ENCODE results near the gene YRDC.
A peak's percentile ranks its signal among the peaks of the same experiment; 100 is the strongest.
"Not testable (repeated sequence)": the region's sequence is repeated elsewhere in the genome, so short reads cannot be mapped to it uniquely, and the experiment has no call there.

The YRDC gene

DNA sequence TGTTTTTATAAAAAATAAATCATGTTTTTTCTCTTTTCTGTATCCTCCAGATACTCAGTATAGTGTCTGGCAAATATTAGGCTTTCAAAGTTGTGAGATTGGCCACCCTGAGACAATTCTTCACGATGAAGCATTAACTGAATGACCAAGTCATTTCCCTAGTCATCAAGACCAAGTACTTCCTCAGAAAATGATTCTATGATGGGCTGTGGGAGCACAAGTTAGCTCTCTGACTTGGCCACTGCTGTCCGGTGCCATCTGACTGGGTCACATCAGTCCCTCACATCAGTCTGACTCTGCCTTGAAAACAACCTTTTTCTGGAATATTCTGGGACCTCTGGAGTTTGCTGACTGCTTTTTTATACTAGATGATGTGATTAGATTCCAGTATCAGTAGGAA is 13.5 kb upstream of the YRDC start:
- no peak for DNase-seq

DNA sequence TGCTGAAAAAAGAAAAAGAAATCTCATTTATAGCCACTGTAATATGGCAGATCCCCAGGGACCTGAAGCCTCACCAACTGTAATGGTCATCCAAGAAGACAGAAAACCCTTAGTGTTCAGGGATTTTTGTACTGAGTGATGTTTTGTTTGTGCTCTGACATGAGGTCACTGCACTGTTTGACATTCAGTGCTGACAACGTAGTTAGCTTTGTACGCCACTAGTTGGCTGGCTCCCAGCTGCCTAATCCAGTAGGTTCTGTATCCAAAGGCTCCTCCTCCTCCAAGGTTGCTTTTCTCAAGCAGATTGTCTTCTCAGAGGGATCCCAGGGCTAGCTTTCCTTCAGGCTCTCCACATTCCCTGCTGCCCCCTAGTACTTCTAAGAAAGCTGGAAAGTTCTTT is 9.5 kb upstream of the YRDC start:
- no peak for DNase-seq

DNA sequence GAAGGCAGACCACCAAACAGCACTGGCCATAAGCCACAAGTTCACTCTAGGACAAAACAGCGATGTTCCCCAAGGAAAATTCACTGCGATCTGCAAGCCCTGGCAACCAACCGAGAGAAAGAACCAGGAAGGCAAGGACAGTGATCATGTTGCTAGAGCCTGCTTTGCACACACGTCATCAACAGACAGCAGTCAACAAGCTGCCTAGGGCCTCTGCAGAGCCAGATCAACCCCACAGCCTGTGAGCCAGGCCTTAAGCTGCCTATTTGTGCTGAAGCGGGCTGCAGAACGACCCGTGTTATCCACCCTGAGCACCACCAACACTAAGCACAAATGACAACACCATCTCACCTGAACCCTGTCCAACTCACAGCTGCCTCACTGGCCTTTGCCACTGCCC is 6.2 kb upstream of the YRDC start:
- DNase-seq: no peak

DNA sequence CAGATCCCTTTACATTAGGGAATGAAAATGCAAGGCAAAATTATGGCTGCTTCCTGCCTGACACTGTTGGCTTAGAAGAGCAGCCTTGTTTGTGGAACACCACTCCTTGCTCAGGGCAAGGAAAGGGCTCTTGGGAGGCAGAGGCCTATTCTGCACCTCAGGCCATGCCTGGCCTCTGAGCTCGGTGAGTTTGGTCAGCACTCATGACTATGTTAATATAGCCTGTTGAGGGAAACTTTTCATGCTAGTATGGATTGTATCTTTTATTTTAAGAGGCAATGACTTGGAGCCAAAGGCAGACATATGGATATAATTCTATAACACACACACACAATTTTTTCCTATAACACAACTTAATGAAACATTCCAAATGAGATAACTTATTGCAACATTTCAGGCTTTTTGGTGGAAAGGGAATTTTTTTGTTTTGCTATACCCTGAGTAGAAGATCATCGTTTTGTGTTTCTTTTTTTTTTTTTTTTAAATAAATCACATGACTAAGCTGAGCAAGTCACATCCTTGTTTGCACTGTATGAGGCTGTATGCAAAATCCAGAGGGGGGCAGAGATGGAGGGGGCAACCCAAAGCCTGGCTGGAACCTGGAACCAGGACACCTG is 5.6 kb upstream of the YRDC start:
- peak; percentile 44 to 64 for DNase-seq

DNA sequence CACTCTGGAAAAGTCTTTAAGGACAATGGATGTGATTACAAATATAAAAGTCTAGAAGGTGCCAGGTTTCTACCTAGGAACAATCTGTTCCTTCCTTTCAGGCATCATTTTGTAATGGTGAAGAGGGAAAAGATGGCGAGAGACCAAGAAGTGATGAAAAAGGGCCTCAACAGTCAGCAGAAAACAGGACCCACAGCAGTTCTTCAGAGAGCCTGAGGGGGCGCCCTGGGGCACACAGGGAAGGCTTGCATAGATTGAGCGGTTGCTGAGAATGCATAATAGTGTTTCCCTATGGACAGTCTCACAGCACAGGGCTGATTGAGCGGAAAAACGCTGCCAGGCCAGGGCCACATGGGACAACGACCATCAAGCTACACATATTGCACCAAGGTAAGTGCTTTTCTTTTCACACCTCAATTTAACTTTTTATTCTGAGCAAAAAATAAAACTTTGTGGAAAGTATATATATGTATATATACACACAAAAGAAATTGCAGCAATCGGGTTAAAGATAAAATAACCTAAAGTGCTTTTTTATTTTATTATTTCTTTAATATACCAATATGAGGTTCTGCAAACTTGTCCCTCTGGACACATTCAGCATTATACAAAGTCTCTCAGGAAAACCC is 3.1 kb upstream of the YRDC start:
- peak; percentile 80 to 93 for DNase-seq

DNA sequence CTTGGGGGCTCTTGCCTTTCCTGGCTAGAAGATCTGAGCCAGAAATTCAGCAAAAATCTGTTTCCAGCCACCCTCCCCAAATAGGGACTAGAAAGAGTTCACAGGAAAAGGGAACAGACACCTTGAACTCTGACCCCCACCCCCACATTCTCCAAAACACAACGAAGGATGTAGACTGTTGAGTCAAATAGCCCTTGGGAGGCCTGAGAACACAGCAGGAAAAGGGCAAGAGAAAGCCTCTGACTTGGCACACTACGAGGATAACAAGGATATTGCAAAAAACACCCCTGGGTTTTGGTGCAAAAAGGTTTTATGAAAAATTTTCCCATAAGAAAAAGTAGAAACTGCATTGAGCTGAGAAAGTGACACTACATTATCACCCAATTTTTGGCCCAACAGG is 1.9 kb upstream of the YRDC start:
- DNase-seq: peak; percentile 41 to 47

DNA sequence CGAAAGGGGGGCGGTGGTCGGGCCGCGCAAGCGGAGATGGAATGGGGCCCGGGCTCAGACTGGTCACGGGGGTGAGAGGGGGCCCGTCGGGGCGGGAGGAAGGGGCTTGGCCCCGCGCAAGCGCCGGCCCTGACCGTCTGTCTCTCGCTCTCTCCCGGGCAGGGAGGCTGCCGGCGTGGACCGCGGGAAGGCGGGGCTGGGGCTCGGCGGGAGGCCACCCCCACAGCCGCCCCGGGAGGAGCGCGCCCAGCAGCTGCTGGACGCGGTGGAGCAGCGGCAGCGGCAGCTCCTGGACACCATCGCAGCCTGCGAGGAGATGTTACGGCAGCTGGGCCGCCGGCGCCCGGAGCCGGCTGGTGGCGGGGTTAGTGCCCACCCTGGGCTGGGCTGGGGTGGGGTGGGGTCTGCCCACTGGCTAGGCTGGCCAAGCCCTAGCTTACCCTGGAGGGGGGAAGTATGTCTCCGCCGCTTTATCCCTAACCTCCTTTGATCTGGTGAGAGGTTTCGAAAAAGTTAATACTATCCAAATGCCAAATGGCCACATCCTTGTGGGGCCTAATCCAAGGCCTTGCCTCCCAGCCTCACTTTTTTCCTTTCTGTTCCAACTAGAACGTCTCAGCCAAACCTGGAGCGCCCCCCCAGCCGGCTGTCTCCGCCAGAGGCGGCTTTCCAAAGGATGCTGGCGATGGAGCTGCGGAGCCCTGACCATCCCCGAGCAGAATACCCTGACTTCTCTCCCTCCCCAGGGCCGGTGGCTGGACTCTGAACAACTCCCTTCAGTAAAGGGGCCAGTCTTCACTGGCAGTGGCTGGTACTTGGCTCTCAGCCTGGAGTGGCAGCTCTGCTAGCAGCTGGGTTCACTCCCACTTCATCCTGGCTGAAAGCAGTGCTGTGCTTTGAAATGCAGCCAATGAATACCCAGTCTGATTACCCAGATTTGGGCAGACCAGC is 636 bp upstream of the YRDC start:
- DNase-seq: peak; percentile 72 to 77

DNA sequence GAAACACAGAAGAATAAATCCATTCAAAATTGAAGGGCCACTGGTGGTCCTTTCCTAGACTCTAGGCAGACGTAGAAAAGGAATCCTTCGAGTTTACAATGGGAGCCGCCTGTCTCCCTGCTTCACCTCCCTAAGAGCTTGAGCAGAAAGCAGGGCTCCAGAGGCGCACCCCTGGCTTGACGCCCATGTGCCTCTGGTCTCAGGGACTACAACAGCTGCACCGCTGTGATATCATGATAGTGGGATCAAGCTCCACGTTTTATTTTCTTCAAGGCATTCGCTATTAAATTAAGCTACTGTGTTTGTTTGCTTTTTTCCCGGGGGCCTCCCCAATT is 821 bp downstream of the YRDC start:
- DNase-seq: no peak

DNA sequence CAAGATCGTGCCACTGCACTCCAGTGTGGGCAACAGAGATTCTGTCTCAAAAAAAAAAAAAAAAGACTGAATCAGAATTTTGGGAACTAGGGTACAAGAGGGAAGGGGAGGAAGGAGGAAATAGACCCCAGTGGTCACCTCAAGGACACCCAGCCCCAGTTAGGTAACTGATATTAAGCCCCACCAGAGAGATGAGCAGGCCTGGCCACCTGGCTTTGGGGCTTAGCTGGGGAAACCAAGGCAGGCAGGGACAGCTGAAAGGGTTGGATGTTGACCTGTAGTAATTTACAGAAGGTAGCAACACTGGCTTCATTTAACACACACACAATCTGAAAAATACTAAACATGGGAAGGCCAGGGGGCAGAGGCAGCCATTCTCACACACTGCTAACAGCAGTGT is 5.6 kb downstream of the YRDC start:
- DNase-seq: no peak

DNA sequence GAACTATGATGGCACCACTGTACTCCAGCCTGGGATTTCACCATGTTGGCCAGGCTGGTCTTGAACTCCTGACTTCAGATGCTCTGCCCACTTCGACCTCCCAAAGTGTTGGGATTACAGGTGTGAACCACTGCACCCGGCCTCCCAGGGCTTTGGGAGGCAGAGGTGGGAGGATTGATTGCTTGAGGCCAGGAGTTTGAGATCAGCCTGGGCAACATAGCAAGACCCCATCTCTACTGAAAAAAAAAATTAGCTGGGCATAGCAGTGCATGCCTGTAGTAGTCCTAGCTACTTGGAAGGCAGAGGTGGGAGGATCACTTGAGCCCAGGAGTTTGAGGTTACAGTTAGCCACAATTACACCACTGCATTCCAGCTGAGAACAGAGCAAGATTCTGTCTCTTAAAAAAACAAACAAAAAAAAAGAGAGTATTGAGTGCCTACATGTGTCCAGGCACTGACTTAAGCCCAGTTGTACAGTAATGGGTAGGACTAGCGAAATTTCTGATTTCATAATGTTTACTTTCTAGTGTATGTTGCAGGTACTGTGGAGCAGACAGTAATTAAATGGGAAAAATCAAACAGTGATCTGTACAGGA is 10.2 kb downstream of the YRDC start:
- no peak for DNase-seq

DNA sequence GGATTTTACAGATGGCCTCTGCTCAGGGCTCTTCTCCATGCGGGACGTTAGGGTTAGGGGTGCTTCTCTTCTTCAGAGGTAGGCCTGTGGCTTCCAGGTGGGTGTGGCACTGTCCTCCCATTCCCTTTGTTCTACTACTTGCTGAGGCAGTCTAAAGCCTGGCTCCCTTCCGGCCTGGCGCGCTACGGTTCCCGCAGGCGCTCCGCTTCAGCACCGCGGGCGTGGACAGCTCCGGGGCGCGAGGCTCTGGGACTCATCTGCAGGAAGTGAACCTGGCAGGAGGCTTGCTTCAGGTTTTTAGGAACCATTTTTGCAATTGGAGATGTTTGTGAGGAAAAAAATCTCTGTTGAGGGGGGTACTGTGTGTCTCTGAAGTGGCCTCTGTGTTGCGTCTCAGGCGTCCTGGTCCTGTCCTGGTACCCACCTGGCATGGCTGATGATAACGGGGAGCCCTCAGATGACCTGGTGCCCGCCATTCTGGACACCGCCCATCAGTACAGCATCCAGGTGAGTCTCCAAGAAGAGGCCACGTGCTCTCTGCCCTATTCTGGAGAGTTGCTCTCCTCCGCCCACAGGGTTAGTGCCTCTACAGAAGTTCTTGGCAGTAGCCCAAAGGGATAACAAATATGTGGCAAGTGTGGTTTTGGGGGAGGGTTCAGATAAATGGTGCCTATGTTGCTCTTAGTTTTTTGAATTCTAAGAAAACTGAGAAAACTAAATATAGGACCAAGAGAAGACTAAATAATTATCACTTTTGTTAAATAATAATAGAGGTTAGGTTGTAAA is 12.5 kb downstream of the YRDC start:
- peak in 1 of 2 donors; percentile 61 for DNase-seq

DNA sequence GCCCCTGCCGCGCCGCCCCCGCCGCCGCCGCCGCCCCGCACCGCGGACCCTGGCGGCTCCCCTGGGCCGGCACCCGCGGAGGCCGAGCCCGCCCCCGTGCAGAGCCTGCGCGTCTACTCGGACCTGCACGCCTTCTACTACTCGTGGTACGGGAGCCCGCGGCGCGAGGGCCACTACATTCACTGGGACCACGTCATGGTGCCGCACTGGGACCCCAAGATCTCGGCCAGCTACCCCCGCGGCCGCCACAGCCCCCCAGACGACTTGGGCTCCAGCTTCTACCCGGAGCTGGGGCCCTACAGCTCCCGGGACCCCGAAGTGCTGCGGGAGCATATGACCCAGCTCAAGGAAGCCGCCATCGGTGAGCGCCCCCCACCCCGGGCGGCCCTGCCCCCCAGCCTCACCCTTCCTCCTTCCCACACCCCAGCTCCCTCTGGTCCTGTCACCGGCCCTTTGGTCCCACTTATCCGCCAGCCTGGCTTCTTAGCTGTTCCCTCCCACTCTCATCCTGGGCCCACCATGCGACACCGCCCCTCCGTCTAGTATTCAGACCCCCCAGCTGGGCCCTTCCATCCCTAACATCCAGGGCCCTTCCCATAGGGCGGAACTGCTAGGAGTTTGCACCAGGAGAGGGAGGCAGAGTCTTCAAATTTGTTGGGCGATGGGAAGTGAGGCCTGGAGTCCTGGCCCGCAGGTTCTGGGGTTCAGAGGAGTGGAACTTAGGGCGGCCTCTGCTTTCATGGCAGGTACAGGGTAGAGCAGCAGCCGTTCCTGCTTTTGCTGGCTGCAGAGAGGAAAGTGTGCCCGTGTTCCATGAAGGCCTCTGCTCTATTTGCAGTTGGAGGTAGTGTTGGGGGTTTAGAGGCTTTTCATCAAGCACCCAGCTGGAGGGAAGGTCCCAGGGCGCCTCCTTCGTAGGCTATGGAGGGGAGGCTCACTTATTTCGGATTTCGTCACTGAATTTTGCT is 13.4 kb downstream of the YRDC start:
- DNase-seq: no peak

DNA sequence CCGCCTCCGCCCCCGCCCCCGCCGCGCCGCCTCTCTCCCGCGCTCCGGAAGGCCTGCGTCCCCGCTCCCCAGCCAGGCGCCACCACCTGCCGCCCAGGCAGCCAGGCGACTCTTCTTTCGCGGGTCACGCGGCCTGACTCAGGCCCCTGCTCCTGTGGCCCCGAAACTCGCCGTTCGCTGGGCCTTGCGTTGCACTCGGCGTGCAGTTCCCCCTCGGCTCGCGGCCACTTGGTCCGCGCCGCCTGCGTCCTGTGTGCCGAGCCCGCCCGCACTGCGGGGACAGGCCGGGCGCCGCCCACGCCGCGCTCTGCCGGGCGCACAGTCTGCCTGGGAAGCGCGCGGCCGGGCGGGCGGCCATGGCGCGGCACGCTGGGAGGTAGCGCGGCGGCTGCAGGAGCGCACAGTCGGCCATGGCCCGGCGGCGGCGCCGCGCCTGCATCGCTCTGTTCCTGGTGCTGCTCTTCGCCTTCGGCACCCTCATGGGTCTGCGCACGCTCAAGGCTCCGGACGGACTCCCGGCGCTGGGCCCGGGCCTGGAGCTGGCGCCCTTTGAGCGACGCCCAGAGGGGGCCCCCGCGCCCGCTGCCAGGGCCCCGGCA is 14.1 kb downstream of the YRDC start, which contains the start of gene MANEAL:
Gene MANEAL (plus strand): TSS at position 75 of the 599 bp plus-strand sequence. CDS start 336 bp downstream, at position 411.
- DNase-seq: peak; percentile 51 to 52

DNA sequence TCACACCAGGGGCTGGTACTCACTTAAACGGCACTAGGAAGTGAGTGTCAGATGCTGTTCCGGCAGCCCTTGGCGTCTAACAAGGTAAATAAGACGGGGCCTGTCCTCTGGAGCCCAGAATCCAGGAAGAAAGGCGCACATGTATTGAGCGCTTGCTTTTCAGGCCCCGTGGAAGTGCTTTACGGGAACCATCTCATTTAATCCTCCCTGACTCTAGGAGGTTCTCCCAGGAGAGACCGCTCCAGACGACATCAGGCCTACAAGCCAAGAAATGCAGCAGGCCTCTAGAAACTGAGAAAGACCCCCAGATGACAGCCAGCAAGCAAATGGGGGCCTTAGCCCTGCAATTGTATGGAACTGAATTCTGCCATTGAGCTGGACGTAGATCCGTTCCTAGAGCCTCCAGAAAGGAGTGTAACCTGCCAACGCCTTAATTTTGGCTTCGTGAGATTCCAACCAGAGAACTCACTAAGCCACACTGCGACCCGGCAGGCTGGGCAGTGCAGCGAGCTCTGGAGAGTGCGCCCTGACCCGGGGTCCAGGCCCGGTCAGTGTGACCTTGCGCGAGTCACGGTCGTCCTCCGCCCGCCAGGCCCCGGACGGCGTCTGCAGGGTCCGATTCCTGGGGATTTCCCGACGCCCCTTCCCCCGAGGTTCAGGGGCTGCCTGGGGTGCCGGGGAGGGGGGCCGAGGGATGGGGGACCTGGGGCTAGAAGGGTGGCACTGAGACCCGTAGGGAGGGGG is 14.9 kb downstream of the YRDC start:
- DNase-seq: no peak

DNA sequence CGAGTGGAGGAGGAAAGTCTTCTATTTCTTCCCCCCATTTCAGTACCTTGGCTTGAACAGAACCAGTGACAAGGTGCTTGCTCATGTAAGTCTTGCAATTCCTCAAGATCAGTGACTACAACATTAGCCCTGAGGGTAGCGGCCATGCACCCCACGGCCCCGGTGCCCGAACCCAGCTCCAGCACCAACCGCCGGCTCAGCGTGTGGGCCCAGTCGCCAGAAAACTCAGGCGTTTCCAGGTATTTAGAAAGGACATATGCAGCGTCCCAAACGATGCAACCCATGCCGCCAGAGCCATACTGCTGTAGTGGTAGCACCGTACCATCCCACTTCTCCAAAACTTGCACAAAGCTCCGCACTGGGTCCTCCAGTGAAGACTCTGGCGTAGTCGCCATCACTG is 25.5 kb downstream of the YRDC start:
- DNase-seq: no peak

DNA sequence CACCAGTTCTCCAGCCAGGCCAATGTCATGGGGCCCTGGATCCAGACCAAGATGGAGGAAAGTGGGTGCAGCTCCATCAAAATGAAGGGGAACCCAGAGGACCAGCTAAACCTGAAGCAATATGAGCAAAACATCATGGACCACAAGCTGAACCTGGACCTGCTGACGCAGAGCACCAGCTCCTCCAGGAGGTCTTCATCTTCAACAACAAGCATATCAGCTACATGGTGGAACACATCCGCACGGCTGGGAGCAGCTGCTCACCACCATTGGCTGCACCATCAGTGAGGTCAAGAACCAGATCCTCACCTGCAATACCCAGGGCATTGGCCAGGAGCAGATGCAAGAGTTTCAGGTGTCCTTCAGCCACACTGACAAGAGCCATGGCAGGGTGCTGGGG is 29.4 kb downstream of the YRDC start:
- no peak for DNase-seq

DNA sequence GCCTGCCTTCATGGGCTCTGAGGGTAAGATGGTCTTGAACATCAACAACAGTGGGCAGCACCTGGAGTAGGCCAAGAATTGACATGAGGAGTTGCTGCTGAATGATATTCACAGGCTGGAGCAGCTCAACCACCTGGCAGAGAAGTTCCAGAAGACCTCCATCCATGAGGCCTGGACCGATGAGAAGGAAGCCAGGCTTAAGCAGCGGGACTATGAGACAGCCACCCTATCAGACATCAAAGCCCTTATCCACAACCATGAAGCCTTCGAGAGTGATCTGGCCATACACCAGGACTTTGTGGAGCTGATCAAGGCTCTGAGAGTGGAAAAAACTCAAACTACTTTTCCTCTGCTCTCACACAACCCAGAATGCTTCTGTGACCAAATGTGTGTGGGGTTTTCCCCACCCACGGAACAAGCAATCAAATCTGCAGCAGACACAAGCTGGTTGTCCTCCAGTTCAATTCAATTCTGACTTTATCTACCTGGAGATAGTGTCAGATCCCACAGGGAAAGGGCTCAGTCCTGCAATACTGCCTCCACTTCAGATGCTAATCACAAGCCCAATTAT is 31.0 kb downstream of the YRDC start:
- peak in 1 of 2 donors; percentile 20 for DNase-seq

DNA sequence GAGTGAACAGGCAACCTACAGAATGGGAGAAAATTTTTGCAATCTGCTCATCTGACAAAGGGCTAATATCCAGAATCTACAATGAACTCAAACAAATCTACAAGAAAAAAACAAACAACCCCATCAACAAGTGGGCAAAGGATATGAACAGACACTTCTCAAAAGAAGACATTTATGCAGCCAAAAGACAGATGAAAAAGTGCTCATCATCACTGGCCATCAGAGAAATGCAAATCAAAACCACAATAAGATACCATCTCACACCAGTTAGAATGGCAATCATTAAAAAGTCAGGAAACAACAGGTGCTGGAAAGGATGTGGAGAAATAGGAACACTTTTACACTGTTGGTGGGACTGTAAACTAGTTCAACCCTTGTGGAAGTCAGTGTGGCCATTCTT is 36.6 kb downstream of the YRDC start:
- DNase-seq: not testable (repeated sequence)

DNA sequence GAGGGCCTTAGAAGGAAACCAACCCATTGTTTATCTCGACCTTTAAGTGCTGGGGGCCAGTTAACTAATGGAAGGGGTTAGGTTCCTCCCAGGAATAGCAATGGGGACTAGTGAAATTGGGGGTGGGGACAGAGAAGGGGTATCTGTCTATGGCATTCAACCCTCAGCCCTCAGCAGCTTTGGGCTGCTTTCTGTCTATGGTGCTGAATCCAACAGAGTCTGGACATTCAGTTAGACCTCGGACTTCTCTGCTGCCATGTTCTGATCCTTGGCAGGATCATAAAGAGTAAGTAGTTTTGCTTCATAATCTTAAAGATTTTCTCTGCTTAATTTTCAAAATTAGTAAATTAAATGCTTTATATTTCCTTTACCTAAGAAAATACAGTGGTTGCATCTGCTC is 40.5 kb downstream of the YRDC start:
- DNase-seq: no peak

All from inflammatory macrophage treated with lipopolysaccharide for 1 hour (primary cell).